Effector CD8-positive, alpha-beta T cell (primary cell): ENCODE data around the gene IFT20.
"Not testable (repeated sequence)": the region's sequence is repeated elsewhere in the genome, so short reads cannot be mapped to it uniquely, and the experiment has no call there.

Experiments
- DNase-seq: peaks from one replicate; lab custom pipeline; 2025; lab: John Stamatoyannopoulos, UW

The IFT20 gene

DNA sequence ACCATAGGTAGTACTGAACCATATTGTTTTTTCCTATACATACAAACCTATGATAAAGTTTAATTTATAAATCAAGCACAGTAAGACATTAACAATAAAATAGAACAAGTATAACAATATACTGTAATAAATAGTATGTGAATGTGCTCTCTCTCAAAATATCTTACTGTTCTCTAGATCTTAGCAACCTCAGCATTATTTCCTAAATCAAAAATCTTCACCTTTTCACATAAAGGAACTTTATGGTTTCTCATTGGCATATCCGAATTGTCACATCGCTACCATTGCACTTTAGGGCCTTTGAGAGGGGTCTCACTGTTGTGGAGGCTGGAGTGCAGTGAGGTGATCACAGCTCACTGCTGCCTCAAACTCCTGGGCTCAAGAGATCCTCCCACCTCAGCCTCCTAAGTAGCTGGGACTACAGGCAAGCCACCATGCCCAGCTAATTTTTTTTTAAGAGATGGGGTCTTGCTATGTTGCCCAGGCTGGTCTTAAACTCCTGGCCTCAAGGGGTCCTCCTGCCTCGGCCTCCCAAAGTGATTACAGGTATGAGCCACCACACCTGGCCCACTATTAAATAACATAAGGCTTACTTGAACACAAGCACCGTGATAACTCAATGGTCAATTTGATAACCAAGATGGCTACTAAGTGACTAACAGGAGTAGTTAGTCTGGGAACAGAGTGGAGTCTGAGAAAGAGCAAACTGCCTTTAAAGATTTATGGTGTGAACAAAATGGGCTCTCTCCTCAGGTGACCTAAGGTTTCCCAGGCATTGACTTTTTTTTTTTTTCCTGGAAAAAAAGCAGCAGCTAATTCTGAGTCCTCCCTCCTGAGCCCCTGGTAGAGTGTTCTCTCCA, 19.2 kb downstream of the IFT20 start:
- DNase-seq = no peak

DNA sequence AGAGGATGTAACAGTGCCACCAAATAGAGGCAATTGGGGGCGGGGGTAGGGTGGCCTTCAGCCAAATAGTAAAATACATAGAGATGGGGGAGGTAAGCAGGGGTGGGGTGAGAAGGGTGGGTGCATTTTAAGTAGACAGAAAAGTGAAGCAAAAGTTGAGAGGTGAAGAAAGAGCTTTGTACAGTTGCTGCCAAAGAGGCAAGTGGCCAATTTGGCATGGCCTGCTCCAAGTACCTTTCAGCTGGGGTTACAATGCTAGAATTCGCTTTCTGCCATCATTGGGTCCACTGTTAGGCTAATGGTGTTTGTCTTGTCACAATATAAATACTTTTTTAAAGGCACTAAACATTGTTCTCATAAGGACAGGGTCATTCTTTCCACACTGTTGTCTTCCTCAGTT, 21.4 kb downstream of the IFT20 start:
- DNase-seq = no peak

DNA sequence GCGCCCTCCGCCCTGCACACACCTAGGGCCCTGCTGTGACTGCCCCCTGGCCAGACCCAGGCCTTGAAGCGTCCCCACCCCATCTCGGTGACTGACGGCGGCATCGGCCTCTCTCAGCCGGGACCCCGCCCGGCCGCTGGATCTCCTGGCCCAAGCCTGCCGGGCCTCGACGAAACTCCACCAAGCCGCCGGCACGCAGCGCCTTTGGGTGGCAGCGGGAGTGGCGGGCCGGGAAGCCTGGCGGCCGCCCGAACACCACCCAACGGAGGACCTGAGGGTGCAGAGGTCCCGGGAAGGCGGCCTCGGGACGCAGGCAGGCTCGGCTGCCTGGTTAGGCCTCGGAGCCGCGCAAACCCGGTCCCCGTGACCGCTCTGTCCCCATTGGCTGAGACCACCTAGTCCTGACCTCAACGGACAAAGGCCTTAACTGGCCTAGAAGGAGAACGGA, 28.3 kb downstream of the IFT20 start:
- no peak for DNase-seq

DNA sequence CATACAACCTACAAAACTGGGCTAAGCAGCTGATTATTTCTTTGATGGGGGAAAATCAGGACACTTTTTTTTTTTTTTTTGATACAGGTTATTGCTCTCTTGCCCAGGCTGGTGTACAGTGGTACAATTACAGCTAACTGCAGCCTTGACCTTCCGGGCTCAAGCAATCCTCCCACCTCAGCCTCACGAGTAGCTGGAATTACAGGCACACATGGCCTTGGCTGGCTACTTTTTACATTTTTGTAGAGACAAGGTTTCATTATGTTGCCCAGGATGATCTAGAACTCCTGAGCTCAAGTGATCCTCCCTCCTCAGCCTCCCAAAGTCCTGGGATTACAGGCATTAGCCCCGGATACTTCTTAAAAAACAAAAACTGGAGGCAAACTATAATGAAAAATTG, 36.8 kb downstream of the IFT20 start:
- no peak for DNase-seq

DNA sequence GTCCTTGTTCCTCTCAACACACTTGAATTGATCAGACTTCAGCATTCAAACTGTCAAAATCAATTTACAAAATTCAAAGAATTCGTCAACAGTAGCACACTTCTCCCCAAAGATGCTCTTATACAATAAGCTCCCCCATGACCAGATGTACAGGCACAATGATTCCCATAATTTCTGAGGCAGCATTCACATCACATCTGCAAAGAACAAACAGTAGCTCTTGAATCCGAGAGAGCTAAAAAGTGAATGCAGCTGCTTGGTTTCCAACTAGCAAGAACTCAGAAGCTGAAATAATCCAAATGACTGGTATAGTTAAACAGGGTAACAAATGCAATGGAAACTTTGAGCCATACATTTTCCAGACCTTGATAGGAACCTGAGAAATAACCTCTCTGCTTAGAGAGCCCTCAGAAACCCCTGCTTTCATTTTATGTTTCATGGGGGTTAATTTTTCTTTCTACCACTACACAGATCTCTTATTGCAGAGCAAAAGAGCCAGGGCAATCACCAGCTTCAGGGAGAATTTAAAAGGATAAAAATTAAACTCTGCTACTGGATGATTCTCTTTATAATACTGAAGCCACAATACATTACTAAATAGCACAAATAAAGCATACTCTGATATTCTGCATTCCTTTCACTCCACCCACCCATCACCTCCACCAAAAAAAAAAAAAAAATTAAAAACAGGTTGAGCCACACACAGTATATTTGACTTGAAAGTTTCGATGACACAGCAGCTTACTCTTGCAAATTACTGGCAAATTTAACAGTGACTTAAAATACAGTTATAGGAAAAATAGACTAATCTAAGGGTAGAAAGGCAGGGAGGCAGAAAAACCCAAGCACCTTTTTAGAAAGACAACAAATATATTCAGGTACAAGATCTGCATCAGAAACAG, 39.3 kb downstream of the IFT20 start:
- DNase-seq = no peak

DNA sequence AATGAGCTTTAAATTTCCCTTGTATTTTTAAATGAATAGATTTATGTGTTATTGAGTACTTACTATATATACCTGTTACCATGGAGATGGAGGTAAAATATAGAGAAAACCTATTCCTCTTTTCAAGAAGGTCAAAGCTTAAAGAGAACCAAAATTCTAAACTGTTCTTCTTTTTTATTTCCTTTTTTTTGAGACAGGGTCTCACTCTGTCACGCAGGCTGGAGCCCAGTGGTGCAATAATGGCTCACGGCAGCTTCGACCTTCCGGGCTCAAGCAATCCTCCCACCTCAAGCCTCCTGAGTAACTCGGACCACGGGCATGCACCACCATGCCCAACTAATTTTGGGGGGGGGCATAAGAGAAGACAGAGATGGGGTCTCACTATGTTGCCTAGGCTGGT, 41.3 kb downstream of the IFT20 start:
- no peak for DNase-seq

DNA sequence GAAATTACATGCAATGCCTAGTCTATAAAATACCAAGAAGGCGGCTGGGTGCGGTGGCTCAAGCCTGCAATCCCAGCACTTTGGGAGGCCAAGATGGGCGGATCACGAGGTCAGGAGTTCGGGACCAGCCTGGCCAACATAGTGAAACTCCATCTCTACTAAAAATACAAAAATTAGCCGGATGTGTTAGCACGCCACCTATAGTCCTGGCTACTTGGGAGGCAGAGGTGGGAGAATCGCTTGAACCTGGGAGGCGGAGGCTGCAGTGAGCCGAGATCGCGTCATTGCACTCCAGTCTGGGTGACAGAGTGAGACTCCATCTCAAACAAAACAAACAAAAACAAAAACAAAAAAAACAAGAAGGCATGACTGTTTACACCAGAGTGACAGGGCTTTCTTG, 42.4 kb downstream of the IFT20 start:
- DNase-seq = not testable (repeated sequence)

DNA sequence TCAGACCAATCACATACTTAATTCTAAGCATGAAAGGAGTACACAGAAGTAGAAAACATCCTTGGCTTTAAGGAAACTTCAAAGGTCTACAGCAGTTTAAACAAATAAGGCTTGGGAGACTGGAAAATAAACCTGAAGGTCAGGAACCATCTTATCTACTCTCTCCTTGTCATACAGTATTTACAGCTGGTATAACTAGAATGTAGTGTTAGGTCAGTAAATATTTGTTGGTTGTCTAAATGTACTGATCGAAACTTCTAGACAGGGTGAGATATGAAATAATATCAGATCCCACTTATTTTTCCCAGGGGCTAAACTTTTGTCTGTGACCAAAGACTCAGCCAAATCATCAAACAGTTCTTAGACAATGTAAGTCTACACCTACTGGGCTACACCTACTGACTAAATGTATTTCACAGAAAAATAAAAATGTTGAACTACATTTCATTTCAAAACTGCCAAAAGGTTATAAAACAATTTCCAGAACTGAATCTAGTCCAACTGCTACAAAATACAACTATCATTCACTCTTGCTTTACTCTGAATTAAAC, 43.4 kb downstream of the IFT20 start:
- DNase-seq = no peak

DNA sequence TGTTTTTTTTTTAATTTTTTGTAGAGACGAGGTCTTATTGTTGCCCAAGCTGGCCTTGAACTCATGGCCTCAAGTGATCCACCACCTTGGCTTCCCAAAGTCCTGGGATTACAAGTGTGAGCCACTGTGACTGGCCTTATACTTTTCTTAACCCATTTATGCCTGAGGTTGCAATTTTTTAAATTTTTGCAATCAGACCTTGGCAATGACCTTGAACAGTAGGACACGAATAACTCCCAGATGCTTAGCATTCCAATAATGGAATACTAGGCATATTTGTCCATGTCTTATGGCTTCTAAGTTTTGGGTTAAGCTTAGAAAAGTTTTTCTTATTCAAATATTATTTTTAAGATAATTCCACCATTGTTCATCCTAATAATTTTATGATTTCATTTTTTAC, 44.6 kb downstream of the IFT20 start:
- DNase-seq = no peak

DNA sequence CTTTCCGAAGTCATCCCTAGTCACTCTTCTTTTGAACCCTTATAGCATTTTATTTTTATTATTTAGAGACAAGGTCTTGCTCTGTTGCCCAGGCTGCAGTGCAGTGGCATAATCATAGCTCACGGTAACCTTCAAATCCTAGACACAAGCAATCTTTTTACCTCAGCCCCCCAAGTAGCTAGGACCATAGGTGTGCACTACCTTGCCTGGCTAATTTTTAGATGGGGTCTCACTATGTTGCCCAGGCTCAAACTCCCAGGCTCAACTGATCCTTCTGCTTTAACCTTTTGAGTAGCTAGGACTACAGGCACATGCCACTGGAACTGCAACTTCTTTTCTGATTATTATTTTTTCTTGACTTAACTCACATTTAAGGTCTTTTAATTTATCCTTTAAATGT, 49.3 kb downstream of the IFT20 start:
- no peak for DNase-seq

DNA sequence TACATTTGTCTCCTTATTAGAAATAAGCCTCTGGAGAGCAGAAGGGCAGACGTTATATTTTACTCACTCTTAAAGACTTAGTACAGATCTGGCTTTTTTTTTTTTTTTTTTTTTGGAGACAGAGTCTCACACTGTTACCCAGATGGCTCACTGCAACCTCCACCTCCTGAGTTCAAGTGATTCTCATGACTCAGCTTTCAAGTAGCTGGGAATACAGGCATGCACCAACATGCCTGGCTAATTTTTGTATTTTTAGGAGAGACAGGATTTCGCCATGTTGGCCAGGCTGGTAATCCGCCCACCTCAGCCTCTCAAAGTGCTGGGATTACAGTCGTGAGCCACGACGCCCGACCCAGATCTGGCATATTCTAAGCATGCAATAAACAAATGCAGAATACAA, 52.7 kb downstream of the IFT20 start:
- no peak for DNase-seq

DNA sequence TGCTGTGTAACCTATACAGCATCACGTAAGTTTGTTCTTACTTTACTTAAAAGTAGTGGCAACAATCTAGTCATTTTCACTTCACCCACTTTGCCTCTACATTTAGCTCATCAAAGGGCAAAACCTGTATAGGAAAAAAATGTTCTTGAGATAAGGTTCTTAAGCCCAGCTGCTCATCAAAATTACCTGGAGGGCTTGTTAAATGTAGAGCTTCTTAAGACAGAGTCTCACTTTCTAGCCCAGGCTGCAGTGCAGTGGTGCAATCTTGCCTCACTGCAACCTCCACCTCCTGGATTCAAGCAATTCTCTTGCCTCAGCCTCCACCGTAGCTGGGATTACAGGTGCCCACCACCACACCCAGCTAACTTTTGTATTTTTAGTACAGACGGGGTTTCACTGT, 54.4 kb downstream of the IFT20 start:
- no peak for DNase-seq

DNA sequence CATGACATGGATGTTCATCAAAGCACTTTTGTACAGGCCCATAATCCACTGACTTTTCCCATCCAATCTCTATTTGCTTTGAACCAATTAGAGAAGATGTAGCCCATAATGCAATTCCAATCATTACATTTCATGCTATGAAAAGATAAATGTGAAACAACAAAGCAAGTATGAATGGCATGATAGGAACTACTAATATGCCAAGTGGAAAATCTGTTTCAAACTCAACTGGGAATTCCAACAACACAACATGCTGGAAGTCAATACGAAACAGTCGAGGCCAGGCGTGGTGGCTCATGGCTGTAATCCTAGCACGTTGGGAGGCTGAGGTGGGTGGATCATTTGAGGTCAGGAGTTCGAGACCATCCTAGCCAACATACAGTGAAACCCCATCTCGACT, 55.9 kb downstream of the IFT20 start:
- DNase-seq = no peak
